Measurements from ENCODE around the gene WDR90.

Gene WDR90

GRCh38 chr16:676565-676902 lies 27.4 kb downstream of the WDR90 start:
- DNase-seq (ENCODE audit: low spot score) = no peak

GRCh38 chr16:676913-677312 lies 27.7 kb downstream of the WDR90 start:
- DNase-seq (ENCODE audit: low spot score) = no peak

GRCh38 chr16:677316-678190 lies 28.4 kb downstream of the WDR90 start:
- no peak for DNase-seq (ENCODE audit: low spot score)

DNA sequence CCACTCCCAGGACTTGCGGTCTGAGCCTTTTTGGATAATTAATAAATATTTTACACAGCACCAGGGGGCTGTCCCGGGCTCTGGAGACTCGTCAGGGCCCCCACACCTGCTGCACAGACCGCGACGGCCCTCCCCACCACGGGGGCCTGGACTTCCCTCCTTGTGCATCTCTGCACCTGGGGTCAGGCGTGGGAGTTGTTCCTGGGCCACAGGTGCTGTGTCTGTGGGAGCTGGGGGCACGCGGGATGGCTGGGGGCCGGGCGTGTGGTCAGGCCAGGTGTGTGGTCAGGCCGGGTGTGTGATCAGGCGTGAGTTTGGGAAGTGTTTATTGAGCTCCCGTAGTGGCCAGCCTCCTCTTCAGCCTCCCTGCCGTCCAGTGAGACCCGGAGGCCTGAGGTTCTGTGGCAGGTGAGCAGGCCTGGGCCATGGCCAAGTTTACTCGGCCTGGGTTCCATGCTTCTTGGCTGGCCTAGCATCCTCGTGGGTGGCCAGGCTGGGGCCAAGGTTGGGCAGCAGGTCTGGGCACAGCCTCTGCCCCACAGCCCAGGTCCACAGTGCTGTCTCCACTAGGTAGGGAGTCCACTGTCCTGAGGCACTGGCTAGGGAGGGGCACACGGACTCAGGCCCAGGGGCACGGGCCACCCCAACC lies 29.2 kb downstream of the WDR90 start:
- DNase-seq (ENCODE audit: low spot score) = peak; percentile 69

GRCh38 chr16:678858-679813 lies 30.0 kb downstream of the WDR90 start:
- peak; percentile 80 for DNase-seq (ENCODE audit: low spot score)

DNA sequence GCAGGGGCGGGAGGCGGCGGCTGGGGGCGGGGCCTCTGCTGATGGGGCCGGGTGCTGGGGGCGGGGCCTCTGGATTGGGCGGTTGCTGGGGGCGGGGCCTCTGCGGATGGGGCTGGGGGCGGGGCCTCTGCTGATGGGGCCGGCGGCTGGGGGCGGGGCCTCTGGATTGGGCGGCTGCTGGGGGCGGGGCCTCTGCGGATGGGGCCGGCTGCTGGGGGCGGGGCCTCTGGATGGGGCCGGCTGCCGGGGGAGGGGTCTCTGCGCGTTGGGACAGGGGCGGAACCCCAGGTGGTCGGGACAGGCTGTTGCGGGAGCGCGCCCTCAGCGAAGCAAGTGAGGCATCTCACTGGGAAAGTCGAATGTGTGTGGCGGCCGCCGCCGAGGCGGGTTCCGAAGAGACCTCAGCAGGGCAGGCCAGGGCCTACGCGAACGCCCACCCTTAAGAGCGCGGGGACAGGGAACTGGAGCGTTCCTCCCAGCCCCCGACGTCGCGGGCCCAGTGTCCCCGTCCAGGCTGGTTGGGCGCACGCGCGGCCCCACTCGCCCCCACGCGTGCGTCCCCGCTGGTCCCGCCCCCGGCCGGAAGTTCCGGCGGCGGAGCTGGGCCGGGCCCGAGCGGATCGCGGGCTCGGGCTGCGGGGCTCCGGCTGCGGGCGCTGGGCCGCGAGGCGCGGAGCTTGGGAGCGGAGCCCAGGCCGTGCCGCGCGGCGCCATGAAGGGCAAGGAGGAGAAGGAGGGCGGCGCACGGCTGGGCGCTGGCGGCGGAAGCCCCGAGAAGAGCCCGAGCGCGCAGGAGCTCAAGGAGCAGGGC lies 30.9 kb downstream of the WDR90 start, which contains the start of gene STUB1:
STUB1 (plus strand) TSS at position 597 of the 811 bp plus-strand sequence; CDS start at position 713, 116 bp downstream.
- DNase-seq (ENCODE audit: low spot score) = peak; percentile 72

DNA sequence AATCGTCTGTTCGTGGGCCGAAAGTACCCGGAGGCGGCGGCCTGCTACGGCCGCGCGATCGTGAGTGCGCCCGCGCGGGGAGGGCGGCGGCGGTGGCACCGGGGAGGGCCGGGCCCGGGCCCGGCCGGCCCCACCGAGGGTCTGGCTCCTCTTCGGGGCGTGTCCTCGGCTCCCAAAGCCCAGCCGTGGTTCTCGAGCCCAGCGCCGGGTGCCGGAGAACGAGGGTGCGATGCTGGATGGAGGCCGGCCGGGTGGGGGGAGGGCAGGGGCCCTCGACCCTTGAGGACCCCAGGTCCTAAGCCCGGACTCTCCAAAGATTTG lies 31.4 kb downstream of the WDR90 start:
- DNase-seq (ENCODE audit: low spot score) = no peak

DNA sequence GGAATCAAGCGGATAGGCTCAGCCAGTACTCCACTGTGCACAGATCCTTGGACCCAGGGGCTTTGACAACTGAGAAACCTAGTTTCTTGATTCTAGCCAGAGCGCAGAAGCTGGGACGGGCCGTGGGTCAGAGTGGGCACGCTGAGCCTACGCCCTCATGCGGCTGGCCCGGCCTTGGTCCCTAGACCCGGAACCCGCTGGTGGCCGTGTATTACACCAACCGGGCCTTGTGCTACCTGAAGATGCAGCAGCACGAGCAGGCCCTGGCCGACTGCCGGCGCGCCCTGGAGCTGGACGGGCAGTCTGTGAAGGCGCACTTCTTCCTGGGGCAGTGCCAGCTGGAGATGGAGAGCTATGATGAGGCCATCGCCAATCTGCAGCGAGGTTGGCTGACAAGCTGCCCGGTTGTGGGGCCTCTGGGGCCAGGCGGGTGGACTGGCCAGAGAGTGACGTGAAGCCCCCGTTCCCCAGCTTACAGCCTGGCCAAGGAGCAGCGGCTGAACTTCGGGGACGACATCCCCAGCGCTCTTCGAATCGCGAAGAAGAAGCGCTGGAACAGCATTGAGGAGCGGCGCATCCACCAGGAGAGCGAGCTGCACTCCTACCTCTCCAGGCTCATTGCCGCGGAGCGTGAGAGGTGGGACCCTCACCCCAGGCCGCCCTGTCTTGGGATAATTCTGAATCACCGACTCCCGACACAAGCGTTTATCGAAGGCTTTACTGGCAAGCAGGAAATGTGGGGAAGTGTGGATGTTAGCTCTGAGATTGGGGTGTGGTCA lies 32.0 kb downstream of the WDR90 start:
- no peak for DNase-seq (ENCODE audit: low spot score)

DNA sequence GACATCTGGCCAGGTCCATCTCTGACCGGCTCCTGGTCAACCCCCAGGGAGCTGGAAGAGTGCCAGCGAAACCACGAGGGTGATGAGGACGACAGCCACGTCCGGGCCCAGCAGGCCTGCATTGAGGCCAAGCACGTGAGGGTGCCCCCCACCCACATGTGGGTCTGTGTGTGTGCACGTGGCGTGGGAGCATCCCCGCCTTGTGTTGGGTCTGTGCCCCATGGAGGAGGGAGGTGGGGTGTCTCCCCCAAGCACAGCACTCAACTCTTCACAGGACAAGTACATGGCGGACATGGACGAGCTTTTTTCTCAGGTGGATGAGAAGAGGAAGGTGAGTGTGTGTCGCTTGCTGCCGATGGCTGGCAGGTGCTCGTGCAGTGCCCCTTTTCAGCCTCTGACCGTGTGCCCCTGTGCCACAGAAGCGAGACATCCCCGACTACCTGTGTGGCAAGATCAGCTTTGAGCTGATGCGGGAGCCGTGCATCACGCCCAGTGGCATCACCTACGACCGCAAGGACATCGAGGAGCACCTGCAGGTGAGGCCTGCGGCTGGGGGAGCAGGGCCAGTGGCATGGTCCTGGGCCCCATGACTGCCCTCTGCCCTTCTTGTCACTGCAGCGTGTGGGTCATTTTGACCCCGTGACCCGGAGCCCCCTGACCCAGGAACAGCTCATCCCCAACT lies 32.7 kb downstream of the WDR90 start:
- no peak for DNase-seq (ENCODE audit: low spot score)

GRCh38 chr16:682493-683395 lies 33.6 kb downstream of the WDR90 start:
- no peak for DNase-seq (ENCODE audit: low spot score)

DNA sequence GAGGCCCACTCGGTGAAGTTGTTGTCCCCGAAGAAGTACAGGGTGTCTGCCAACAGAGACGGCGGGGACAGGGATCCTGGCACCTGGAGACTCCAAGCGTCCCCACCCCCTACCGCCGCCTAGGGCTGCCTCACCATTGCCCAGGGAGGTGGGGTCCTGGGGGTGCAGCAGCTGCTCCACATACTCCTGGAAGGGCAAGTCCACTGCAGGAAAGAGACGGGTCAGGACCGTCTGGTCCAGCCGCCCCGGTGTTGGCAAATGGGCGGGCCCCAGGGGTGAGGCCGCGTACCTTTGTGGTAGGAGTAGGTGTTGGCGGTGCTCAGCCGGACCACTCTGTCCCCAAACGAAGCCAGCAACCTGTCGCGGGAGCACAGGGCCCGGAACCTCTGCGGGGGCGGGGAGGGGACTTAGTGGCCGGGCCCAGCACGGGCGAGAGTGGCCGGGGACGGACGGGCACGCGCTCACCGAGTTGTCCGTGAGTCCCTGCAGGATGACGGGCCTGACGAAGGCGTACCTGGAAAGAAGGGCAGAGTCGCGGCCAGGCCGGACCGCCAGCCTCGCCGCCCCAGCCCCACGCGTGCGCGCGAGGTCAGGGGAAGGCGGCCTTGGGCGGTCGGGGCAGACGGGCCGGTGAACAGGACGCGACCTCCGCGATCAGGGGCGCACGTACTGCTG lies 34.4 kb downstream of the WDR90 start:
- no peak for DNase-seq (ENCODE audit: low spot score)

GRCh38 chr16:684071-684794 lies 35.1 kb downstream of the WDR90 start, which contains the start of gene JMJD8:
TSS of gene JMJD8 (minus strand) at chr16:684334. CDS start at chr16:684319, 15 bp downstream.
- peak; percentile 84 for DNase-seq (ENCODE audit: low spot score)

DNA sequence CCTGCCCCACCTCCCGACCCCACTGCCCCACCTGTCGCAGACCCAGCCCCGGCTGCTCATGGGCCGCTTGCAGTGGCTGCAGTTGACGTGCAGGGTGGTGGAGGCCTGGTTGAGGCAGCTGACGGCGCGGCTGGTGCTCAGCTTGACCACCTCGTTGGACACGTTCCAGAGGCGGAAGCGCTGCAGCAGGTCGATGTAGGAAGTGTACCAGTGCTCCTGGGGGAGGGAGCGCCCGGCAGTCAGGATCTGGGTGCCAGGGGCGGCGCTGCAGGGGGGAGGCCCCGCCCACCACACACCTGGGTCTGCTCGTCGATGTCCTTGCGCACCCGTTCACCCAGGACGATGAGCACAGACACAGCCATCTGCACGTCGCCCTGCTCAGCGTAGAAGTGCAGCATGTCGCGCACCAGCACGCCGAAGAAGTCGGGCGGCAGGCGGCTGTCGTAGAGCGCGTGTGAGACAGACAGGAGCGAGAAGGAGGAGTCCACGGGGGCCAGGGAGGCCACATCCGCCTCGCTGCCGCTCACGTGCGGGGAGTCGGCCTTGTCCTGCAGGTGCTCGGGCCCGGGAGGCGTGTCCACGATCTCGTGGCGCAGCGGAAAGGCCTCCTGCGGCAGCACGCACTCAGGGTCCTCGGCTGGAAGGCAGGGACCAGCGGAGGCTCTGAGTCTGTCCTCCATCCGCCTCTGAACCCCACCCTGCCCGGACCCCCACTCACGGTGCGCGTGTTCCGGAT lies 36.0 kb downstream of the WDR90 start:
- DNase-seq (ENCODE audit: low spot score) = no peak

- no peak for DNase-seq (ENCODE audit: low spot score)
These were observed 36.8 kb downstream of the WDR90 start for GRCh38 chr16:685967-686366.

DNA sequence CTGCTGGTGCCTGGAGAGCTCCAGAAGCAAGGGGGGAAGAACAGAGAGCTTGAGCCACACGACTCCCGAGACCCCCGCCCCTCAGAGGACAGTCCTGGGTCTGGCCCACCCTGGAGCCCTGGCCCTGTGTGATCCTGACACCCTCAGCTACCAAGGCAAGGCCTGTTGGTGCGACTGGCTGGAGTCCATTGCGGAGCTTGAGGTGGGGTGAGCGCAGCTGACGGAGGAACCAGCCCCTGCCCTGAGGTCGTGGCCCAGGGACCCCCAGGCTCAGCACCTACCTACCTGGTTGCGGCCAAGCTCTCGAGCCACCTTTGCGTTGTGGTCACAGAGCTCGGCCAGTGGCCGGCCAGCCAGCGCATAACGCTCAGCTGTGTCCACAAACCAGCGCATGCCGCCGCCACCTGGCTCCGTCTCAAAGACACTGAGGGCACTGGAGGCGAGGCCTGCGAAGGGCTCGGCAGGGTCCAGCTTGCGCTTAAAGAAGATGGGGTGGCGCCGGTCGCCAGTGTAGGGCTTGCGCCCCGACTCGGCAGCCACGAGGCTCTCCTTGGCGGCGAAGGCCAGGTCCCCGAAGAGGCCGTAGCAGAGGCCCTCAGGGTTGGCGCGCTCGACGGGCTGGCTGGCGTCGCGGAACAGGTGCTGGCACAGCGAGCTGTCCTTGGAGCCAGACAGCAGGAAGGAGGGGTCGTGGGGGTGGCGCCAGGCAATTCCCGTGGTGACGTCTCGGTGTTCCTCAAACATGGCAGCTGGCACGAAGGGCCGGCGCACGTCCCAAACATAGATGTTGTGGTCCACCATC lies 37.5 kb downstream of the WDR90 start:
- DNase-seq (ENCODE audit: low spot score) = no peak

DNA sequence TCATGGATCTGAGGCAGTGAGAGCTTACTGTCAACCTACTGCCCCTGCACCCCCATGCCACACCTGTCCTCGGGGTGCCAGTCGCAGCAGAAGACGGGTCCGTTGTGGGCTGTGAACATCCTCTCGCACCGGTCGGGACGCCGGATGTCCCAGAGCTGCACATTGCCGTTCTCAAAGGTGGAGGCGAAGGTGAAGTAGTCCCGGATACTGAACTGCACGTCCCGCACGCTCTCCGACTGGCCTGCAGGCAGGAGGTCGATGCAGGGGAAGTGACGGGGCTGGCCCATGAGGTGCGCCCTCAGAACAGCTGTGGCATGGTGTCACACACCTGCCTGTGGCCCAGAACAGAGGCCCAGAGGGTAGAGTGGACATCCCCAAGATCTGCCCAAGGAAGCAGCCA lies 38.3 kb downstream of the WDR90 start:
- DNase-seq (ENCODE audit: low spot score) = no peak
